HG03565 (cell line): ENCODE results near the gene KLF13.

ENCODE experiments used
- ATAC-seq: cut with Tn5 transposase; IDR thresholded peaks from one replicate; pipeline ENCODE4 v1.9.1; 2021; ENCODE audit warnings: mild to moderate bottlenecking, moderate library complexity; ENCODE audit not compliant: unreplicated experiment

KLF13 gene

DNA sequence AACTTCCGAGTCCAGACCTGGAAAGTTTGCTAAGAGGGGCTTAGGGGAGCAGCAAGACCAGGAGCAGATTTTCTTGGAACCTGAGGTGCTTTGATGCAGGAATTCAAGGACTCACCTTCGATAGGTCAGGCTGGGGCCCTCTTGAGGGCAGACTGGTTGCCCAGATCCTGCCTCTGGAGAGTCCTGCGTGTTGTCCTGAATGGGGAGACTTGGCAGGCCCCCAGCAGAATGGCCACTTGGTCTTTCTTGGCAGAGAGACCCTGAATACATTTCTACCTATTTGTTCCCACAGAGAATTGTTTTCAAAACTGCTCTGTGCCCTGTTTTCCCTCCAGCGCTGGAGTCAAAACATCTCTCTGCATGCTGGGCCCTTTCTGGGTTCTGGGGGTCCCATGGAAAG is 4.2 kb downstream of the KLF13 start:
- no peak for ATAC-seq

DNA sequence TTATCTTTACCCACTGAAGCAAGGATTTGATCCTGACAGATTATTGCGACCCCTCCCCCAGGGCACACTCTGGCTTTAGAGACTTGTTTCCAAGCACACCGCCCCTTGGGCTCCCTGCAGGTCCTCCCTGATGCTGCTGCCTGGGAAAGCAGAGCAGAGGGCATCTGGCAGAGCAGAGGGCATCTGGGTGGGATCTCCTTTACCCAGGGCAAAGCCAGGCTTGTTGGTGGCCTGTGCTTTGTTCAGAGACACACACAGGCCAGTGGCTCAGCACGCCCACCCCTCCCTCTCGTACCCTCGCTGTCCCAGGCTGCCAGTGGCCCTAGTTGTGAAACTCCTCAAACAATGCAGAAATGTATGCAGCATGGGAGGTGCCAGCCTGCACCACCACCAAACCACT is 4.8 kb downstream of the KLF13 start:
- no peak for ATAC-seq

DNA sequence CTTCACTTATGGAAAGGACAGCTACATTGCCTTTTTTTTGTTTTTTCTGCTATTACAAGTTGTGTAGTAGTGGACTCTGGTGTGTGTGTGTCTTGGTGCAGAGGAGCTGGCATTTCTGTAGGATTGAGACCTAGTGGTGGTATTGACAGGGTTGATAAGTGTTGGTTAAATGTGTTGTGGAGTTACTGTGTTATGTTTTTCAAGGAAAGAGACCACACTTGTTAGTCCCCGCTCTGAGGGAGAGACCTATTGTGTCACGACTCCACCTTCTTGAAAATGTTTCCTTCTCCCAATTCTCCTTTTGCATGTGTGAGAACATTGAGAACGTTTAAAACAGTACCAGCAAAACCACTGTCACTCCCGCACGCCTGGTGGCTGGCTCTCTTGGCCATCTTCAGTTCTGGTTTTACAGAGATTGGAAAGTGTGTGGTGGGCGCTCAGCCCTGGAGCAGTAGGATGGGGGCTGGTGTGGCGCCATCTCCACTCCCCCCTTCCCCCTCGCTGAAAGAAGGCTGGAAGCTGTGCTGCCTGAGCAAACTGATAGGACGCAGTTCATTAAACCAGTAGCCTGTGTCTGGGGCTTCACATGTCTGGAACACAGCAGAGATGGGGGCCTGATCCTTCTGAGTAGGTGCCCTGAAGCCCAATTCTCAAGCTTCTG is 5.5 kb downstream of the KLF13 start:
- no peak for ATAC-seq

DNA sequence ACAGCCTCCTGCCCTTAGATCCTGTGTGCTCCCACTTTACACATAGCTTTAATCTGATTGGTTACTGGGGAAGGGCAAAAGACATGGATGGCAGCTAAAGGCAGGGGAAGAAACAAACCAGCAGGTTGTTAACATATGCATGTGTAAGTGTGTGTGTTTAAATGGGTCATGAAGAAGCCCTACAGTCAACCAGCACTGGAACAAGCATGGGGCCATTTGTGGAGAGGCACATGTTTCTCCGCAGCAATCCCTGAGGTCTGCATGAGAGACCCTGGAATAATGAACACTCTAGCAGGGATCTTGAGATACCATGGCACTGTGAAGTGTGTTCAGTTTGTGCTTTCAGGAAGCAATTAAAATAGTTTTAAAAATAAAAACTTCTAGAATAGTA is 6.0 kb downstream of the KLF13 start:
- no peak for ATAC-seq

DNA sequence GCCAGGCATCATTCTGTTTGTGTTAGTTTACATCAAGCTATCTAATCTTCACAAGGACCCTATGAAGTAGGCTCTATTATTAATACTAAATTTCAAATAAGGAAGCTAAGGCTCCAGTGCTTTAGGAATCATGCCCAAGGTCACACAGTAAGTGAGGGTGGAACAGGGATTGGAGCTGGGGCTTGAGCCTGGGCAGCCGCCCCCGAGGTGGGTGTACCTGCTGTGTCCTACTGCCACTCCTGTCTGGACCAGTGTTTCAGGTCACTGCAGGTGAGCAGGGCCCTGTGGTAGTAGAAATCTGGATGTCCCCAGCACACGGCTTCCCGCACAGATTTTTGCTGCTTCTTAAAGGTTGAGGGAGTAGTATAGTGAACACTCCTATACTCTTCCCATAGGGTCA is 6.5 kb downstream of the KLF13 start:
- ATAC-seq = no peak

DNA sequence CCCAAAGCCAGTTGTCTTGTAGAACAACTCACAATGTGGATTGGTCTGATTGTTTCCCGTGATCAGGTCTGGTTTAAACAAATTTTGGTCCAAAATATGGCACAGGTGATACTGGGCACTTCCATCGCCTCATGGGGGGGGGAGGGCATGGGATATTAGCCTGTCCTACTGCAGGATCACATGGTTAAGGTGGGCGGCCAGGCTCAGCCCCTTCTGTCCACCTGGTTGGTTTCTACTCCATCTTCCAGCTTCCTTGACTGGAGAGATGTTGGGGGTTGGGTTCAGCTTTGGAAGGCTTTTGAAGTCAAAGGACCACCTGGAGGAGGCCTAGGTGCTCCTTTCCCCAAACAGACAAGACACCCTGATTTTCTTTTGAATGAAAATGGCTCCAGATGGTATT is 7.2 kb downstream of the KLF13 start:
- no peak for ATAC-seq

DNA sequence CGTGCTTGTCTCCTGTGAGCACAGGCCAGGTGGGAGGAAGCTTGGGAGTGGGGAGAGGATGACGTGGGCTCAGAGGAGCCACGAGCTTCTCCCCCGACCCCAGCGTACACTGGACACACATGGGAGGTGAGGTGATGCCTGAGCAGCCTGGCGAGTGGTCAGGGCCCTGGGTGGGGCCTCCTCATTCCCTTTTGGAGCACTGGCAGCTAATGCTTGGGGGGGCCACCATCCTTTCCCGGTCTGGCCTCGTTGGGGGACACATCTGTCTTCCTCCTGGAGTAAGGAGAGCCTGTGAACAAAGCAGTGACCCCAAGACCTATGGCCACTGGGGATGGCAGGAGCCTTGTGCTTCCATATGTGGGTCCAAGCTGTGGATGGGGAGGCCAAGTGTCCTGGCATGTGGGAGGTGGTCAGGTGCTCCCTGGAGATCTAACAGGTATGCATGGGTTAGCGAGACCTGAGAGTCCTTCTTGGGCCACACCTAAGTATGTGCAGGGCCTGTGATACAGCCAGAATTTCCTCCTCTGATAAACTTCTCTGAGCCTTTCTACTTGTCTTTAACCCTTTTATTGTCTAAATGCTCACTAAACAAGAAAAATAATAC is 9.5 kb downstream of the KLF13 start:
- ATAC-seq = no peak

DNA sequence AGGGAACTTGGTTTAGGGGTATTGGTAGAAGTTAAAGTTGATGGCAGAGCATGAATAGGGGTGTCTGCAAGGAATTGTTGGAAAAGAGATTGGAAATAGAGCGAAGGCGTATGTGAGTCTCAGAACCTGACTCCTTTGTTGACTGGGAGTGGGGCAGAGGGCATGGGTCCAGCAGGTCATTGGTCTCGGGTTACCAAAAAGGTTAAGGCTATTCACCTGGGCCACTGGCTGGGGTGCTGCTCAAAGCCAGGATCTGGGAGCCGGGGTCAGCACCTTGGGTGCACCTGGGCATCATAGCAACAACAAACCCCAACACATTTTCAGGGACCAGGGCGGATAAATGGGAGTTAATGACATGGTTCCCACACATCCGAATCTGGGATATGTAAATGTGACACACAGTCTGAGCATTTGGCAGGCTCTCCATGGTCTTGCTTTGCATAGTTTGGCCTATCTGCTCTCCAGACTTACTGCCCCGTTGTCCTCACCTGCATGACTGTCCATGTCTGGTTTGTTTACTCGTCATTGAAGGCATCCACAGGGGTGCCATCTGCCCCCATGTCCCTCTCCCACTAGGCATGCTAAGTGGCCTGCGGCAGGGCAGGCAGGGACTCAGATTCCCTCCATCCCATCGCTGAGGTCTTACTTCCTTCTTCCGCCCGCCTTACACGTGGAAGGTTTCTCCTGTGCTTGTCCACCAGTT is 10.1 kb downstream of the KLF13 start:
- no peak for ATAC-seq

DNA sequence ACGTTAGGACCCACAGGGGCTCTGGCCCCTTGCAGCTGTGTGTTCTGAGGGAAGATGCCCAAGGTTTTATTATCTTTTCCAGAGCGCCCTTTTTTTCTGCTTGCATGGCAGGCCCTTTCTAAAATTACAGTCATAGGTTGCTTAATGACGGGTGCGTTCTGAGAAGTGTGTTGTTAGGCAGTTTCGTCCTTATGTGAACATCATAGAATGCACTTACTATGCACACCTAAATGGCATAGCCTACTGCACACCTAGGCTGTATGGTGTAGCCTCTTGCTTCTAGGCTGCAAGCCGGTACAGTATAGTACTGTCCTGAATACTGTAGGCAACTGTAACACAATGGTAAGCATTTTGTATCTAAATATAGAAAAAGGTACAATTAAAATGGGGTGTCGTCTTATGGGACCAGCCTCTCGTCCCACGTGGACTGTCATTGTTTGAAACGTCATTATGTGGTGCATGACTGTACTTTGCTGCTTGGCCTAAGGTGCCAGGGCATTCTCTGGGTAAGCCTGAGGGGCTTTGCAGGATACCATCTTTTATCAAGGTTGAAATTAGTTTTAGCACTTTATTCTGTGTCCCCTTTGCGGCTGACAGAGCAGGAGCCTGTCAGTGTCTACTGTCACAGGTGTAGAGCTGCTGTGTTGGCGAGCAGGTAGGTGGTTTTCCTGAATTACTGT is 10.9 kb downstream of the KLF13 start:
- no peak for ATAC-seq

DNA sequence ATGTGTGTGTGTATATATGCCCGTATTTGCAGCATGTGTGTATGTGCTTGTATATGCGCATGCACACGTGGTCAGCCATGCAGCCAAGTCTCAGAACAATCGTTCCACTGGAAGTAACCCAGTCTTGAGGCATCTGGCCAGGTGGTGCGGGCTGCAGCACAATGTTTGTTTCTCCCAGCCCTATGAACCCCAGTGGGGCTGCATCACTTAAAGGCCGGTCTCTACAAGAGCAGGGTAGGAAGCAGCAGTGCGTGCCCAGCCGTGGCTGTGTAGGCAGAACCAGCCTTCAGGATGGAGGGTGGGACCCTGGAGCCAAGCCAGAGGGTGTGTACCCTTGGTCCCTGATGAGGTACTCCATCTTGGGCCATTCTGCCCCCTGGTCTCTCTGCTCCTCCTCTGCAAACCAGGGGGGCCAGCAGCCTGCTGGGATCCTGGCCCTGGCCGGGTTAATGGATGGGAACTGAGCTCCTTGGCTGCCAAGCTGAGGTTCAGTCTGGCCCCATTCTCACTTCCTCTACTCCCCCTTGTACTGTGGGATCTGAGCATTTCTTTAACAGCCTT is 11.8 kb downstream of the KLF13 start:
- peak; percentile 31 for ATAC-seq

DNA sequence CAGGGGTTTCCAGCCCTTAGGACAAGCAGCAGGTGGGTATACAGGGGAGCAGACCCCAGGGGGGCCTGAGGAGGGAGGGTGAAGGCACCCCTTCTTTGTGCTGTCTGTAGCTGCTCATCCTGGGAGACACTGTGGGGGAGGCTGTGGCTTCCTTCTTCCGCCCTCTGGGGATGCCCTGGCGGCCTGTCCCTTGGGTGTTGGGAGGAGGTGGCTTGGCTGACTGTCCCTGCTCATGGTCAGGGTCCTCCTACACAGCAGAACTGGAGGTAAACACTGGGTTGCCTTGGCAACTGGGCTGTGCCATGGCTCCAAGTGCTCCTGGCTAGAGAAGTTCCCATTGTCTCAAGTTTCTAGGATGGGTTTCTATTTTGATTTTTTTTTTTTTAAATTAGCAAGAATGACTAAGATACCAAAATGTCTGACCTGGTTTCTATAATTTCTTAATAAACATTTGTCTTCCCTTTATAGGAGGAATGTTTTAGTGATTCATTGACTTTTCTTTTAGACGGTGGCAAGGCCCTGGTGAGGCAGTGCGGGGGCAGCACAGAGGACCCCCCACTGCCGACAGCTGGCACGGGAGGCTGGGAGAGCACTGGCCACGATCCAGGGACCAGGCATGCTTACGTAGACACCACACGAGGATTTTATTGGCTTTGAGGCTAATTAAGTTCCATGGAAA is 12.4 kb downstream of the KLF13 start:
- peak; percentile 41 for ATAC-seq

DNA sequence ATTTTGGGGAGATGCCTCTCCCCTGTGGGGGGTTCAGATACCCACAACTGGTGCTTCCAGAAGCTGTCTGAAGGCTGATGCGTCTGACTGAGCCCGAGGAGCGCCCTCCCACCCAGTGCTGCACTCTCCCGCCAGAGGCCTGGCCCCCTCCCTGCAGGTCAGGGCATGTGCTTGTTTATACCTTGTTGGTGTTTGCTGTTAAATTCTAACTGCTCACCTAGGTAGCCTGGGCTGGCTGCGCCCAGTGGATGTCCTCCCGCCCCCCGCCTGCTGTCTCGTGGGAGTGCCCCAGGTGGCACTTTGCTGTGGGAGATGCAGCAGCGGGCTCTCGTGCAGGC is 12.9 kb downstream of the KLF13 start:
- ATAC-seq = no peak

DNA sequence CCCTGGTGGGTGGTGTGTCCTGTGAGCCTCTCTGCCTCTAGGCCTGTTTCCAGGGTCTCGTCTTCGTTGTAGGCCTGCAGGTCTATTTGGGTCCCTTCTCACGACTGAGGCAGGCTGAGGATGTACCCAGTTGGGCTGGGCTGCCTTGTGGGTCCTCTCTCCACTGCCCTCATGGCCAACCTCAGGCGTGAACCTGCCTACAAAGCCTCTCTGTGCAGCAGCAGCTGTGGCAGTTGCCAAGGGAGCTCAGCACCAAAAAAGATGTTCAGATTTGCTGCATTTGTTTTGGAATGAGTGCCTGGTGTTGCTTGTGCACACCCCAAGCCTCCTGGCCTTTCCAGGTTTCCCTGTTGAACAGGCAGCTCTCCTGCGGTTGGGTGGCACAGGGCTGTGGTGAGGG is 13.4 kb downstream of the KLF13 start:
- ATAC-seq = no peak

DNA sequence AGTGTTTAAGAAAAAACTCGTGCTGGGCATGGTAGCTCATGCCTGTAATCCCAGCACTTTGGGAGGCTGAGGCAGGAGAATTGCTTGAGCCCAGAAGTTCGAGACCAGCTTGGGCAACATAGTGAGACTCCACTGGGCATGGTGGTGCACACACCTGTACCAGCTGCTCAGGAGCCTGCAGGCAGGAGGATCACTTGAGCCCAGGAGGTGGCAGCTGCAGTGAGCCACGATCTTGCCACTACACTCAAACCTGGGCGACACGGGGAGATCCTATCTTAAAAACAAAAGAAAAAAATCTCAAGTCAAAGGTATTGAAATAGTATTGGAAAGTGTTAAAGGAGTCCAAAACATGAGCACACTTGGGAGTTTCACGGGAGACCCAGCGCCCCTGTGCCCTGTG is 14.0 kb downstream of the KLF13 start:
- ATAC-seq = no peak

DNA sequence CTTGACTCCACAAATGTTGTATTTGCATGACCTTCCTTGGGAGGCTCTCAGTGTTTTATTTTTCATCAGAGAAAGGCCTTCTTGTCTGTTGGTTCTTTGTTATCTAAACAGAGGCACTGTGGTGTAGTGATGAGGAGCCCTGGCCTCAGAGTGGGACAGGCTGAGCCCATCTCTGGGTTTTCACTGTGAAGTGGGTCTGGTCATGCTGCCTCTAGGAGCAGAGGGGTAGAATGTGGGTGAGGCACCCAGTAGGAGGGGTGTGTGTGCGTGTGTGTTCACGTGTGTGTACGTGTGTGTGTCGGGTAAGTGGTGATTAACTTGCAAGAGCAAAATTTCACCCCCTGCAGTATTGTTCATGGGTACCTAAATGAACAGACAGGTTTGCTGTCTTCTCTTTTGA is 14.4 kb downstream of the KLF13 start:
- no peak for ATAC-seq

DNA sequence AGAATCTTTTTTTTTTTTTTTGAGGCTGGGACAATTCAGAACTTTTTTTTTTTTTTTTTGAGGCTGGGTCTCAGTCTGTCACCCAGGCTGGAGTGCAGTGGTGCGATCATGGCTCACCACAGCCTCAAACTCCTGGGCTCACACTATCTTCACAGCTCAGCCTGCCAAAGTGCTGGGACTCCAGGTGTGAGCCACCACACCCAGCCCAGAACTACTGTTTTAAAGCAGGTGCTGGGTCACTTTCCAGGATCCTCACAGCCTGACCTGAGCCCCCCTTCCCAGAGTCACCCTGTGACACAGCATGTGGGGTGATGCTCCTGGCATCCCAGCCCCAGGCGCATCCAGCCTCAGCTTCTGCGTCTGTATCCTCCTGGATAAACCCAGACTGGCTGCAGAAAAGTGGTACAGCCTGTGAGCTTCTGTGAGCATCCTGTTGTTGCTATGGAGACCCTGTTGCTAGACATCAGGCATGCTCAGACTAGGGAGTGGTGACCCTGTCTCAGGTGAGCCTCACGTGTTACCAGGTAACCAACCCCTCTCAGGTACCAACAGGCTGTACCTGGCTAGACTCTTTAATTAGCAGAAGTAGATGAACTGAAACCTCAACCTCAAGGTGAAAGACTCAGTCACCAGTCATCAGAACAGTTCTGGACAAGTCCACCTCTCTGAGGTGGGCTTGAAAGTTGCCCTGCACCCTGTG is 15.0 kb downstream of the KLF13 start:
- no peak for ATAC-seq

DNA sequence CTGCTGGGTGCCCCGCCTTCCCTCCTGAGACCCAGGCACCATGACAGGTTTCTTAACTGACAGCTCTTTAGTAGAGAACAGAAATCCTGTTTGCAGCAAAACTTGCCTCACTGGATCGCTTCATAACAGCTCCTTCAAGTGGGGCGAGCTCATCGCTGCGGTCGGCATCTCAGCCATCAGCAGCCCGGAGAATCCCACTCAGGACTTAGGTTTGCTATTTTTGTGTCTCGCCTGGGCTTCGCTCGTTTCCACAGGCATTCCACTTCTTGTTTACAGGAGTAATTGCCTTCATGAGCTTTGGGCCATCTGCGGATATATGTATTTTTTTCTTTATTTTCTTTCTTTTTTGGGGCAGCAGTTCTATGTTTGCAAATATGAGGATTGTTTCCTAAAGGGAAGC is 15.7 kb downstream of the KLF13 start:
- ATAC-seq = no peak

DNA sequence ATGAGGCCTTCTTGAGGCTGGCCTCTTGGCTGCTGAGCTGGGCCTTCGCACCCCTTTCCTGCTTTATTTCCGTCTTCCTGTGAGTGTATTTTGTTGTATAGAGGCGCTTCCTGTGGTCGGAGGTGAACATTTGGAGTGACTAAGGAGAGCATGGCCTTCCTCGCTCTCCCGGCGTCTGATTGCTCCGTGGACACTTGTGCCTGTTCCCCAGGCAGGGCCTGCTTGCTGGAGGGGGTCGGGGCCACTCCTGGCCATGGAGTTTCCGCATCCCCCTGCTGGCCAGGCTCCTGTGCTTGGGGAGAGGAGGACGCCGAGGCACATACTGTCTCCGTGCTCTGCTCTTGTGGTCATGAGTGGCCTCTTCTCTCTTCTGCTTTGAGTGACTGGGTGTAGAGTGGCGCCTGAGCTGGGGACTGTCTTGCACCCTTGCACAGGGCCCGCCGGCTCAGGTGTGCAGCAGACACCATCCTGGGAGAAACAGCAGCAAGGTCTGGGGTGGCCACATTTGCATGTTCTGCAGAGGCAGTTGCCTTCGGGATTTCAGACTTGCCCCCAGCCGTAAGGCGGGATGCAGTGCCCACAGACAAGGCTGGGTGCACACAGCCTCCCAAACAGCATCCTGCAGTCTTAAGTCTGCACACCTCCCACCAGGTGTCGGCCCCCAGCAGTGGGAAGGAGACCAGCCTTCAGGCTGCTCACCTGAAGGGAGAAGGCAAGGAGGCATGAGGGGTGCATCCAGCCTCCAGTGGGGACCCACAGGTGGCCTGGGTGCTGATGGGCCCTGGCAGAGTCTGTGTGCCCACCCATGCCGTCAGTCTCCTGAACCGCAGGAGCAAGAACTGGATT is 16.4 kb downstream of the KLF13 start:
- ATAC-seq = no peak

DNA sequence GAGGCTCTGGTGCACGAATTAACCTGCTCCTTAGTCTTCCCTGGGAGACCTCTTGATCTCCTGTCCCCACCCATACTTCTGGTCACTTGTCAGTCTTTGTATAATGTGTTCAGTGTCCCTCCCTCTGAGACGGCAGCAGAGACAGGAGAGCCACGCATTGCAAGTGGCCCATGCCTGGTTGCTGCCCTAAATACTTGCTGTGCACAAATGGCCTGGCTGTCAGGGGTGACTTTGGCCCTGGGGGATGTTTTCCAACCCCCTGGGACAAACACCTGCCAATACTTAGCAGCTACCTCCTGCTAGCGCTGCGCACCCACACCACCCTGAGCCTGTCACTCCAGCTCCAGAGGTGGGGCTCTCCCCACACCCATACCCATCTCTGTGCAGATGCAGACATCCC is 17.2 kb downstream of the KLF13 start:
- no peak for ATAC-seq

DNA sequence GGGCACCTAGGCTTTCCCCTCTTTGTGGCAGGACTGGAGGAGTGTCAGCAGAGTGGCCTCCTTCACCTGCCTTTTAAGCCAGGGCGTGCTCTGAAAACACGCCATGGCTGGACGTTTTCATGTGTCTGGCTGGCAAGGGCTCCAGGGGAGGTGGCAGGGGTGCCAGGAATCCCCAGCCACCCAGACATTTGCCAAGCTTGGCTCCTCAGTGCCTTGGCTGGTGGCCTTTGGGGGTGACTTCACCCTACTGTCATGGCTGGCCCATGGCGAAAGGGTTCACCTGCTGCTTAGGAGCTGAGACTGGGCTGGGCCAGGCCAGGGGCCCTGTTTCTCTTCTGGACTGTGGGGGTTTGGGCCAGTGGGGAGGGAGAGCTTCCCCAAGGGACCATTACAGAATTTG is 17.6 kb downstream of the KLF13 start:
- ATAC-seq = no peak
